ENCODE measurements around the gene CX3CL1. TPM values are rescaled to one million over a fixed set of nuclear protein-coding genes. Genes with fewer than 3 reads are reported as not detected.

Gene CX3CL1
- total RNA-seq, 1 experiment from 2014 or later: 0.15 TPM

GRCh38 chr16:57426356-57426755, 54.1 kb downstream of the CX3CL1 start:
- POLR2A ChIA-PET: interaction anchor here (0.9 kb wide), 1 partner anchor 21 kb away, joined by 3 read pairs; the partner anchor contains the start of genes CIAPIN1 and COQ9
- Histone ChIP-seq H3K4me1 (ENCODE audit: control insufficient read depth in 1 of 2, insufficient read depth in 2 of 2, low read length in 2 of 2) (no peaks in the 10 kb centered on the region), H3K4me3 (replicated peaks in 1 of 2; ENCODE audit: low read depth in 1 of 2, low read length in 2 of 2) (no peak overlapping the region), H3K4me2 (ENCODE audit: low read length) (no peak overlapping the region), H4K20me1 (ENCODE audit: insufficient read depth) (no peaks in the 10 kb centered on the region), H3K9ac (ENCODE audit: low read length) (no peak overlapping the region), H3K36me3 (ENCODE audit: control insufficient read depth in 1 of 2, insufficient read depth in 2 of 2, low read length in 2 of 2) (peaks cover 28% of the 10 kb centered on the region in 2 experiments), H3K79me2 (ENCODE audit: insufficient read depth, low read length) (no peaks in the 10 kb centered on the region), H3K27me3 (ENCODE audit: insufficient read depth, low read length) (no peaks in the 10 kb centered on the region), H3K9me2 (ENCODE audit: insufficient read depth) (no peaks in the 10 kb centered on the region), H3K27ac (ENCODE audit: low read depth, low read length) (no peak overlapping the region), H3K9me3 (ENCODE audit: control insufficient read depth in 1 of 2, insufficient read depth in 1 of 2, low read depth in 1 of 2, low read length in 2 of 2) (no peaks in the 10 kb centered on the region), H2AFZ (ENCODE audit: low read depth, low read length, poor library complexity, severe bottlenecking) (no peak overlapping the region)
- CTCF ChIA-PET: no interaction called here
- TF ChIP-seq POLR2AphosphoS5 (IDR thresholded peaks at IDR 0.05; ENCODE audit: low read depth, low read length) (no peak), SP1 (IDR thresholded peaks at IDR 0.05; ENCODE audit: low read depth) (no peak), JUND (IDR thresholded peaks at IDR 0.05) (no peak), ZNF274 (IDR thresholded peaks at IDR 0.05; ENCODE audit: low read depth, low read length) (no peak), CTCF (IDR thresholded peaks at IDR 0.05 in 2 of 3, conservative IDR thresholded peaks at IDR 0.05 in 1 of 3; ENCODE audit: borderline replicate concordance in 1 of 3, insufficient read depth in 1 of 3, low read depth in 2 of 3, low read length in 2 of 3) (no peak), ELF1 (IDR thresholded peaks at IDR 0.05; ENCODE audit: borderline replicate concordance, low read depth) (no peak), ZBTB33 (IDR thresholded peaks at IDR 0.05; ENCODE audit: extremely low read depth, insufficient replicate concordance, low read length) (no peak), ATF3 (IDR thresholded peaks at IDR 0.05) (no peak)
- RAD21 ChIA-PET (ENCODE audit: low non-redundant PET in 1 of 2, low total read pairs in 2 of 2, uncharacterized antibody in 2 of 2, unreplicated experiment in 2 of 2): no interaction called here
- DNase-seq (ENCODE audit: low read depth, low spot score) (no peak), ATAC-seq (no peak)
- BruUV-seq (replicated peaks): no TSS peak
- intact Hi-C loops (cut with micrococcal nuclease): no loop called here

All from HCT116 (cell line).